Stimulated activated CD4-positive, alpha-beta T cell treated with anti-CD3 and anti-CD28 coated beads, Interleukin-4, amount 100 ng/mL, for 48 hours (primary cell): ENCODE results near the gene TMPRSS11D.

ENCODE experiments used
- DNase-seq, 2 donors: peaks; one replicate each; pipeline ENCODE4 v3.0.0-alpha.2; 2020; ENCODE audit warnings: low read depth in 2 of 2

TMPRSS11D gene, protein sequence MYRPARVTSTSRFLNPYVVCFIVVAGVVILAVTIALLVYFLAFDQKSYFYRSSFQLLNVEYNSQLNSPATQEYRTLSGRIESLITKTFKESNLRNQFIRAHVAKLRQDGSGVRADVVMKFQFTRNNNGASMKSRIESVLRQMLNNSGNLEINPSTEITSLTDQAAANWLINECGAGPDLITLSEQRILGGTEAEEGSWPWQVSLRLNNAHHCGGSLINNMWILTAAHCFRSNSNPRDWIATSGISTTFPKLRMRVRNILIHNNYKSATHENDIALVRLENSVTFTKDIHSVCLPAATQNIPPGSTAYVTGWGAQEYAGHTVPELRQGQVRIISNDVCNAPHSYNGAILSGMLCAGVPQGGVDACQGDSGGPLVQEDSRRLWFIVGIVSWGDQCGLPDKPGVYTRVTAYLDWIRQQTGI

DNA sequence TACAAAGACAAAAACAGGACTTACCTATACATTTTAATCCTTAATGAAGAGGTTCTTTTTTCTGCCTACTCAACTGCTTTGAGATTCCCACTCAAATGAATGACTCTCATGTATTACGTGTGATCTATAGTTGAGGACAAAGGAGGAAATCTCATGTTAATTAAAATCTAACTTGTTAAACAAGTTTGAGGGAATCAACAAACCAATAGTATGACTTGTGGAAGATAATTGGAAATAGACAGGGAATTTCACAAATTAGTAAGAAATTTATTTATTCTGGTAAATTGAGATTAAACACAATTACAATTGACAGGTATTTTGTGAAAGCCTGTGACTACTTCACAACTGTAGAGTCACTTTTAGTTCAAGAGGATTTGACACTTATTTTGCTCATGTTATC lies at the start of gene TMPRSS11D:
Gene TMPRSS11D (minus strand): TSS at position 101 of the 400 bp plus-strand sequence. CDS start 69 bp downstream, at position 32.
- no peak for DNase-seq

DNA sequence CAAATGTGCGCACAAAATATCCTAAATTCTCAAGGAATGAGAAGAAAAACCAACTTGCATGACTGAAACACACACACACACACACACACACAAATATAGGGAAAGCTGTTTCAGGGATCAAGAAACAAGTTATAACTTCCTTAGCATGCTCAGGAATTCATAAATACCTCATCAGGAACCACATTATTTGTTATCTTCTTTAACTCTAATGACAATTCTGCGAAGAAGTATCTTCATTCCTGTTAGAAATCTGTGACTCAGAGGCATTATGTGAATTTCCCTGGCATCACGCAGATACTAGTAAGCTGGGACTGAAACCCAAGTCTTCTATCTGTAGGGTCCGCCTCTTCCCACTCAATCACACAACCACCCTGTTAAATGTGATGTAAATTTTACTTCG lies 49.2 kb upstream of the TMPRSS11D start:
- DNase-seq, result no peak

DNA sequence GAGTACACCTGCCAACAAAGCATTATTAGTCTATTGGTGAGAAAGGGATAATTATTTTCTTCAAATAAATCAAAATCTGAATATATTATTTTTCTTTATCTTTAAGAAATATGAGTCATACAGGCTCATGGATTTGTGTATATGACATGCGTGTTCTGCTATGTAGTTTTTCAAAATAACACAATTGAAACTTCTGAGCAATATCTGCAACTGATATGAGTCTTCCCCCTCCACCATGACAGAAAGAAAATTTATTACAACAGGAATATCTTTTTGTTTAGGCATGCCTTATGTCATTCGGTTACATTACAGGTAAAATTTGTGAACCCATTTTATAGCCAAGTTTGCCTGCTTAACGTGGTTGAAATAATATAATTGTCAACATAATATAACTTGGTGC lies 47.5 kb upstream of the TMPRSS11D start:
- no peak for DNase-seq

DNA sequence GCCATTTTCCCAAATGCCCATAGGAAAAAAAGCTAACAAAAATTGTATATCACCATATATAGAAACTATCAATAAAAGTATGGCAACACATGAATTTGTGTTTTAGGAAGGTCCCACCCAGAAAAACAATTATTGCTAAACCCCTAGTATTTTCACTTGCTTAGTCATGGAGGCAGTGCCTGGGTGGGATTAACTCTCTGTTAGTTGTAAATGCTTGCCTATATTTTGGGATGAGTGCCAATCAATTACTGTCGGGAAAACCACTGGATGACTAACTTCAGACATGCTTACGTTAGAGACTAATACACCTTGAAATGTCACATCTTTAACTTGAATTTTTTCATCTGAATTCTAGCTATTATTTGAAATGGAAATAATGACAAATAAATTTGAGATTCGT lies 45.6 kb upstream of the TMPRSS11D start:
- no peak for DNase-seq

DNA sequence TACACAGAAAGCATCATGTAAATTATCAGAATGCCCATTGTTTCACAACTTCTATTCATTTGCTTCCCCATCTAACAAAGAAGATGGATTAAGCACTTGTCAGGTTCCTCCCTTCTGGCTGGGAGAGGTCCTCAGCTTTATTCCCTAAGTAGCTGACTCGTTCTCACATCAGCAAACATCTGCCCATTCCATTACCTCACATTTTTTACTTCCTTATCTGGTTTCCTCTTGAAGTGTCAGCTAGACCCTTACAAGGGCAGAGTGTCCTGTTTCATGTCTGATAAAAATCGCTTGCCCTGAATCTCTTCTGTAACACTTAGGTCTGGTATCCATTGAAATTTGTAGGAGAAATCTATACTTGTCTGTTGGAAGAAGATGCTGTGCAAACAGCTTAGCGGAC lies 44.7 kb upstream of the TMPRSS11D start:
- no peak for DNase-seq

DNA sequence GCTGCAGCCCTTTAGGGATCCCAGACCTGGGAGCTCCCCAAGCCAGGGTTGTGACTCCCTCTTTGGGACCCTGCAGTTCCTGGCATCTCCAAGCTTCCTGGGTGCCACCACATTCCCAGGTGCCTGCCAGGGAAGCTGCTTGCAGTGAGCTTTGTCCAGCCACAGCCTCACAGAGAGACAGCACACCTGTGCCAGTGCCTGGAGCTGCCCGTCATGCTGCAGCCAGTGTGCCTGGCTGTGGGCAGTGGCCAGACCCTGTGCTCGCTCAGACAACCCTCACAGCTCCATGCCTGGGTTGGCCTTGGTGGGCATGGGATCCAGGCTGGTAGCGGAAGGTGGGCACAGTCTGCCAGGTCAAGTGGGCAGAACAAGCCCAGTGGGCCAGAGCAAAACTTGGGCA lies 43.4 kb upstream of the TMPRSS11D start:
- DNase-seq, result no peak

DNA sequence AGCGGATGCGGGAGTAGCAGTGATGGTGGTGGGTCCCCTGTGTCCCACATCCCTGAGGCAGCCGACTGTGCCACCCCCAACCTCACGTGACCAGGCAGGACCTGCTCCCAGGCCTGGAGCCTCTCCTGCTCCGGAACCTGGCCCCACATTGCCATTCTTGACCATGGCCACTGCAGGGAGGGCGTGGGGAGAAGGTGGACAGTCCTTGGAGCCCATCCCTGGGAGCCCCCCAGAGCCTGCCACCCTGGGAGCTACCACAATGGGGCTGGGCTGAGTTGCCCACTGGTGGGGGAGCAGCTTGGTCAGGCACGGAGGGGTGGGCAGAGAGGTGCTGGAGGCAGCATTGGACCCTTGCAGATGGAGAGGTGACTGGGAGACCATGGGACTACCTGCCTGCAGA lies 42.7 kb upstream of the TMPRSS11D start:
- no peak for DNase-seq

DNA sequence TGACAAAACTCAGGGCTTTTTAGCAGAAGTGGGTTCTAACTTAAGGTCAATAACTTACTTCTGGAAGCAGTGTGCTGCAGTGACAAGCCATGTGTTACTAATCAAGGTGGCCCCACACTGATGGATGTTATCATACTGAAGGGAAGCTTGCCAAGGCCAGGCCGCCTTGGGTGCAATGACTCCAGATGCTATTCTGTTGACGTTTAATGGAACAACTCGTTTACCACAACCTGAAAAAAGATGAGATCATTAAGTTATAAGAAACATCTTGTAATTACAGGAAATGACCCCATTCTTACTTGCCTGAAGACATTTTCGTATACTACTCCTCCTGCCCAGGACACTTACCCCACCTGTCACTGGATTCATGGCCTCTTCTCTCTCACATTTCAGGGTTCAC lies 38.9 kb upstream of the TMPRSS11D start:
- no peak for DNase-seq

DNA sequence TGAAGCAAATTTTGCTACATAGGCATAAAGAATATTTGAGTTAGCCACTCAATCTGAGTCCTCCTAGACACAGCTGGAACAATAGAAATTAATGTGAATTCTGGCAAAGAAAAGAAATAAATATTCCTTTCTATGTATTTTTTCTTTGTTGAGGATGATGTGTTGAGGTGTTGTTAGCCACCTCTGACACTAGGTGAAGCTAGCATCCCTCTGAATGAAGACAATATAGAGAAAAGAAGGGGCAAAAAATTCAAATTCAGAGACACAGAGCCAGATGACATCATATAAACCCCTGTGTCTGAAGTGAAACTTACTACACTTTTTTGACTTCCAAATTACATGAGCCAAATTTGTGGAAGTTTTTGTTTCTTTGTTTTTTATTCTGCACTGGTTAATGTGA lies 34.6 kb upstream of the TMPRSS11D start:
- DNase-seq, result no peak

DNA sequence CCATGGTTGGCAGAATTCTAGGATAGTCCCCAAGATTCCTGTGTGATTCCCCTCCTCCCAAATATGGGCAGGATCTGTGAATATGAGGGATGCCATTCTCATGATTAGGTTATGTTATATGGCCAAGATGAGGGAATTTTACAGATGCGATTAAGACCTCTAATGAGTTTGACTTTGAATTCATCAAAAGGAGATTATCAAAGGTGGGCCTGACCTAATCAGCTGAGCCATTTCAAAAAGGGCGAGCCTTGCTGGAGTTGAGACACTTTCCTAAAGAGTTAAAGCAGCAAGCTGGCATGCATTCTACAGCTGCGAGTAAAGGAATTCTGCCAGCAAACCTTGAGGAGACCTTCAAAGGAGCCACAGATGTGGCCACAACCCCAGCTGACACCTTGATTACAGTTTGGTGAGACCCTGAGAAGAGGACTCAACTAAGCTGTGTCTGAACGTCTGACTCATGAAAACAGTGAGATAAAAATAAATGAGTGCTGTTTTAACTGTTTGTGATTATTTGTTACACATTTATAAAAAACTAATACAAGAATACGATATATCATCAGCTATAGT lies 31.7 kb upstream of the TMPRSS11D start:
- no peak for DNase-seq

DNA sequence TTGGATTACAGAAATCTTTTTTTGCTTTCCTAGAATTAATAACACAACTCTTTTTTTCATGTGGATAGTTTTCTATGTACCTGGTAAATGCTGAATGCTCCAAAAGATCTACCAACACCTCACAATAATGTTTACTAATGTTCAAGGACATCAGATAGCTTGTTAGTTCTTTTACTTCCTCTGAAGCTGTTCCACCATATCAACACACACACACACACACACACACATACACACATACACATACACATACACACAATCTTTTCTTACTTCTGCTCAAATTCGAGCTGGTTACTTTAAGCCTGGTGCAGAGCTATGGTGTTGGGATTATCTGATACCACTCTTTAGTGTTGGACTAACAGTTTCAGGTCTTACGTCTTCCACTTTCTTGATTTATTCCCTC lies 28.3 kb upstream of the TMPRSS11D start:
- no peak for DNase-seq

DNA sequence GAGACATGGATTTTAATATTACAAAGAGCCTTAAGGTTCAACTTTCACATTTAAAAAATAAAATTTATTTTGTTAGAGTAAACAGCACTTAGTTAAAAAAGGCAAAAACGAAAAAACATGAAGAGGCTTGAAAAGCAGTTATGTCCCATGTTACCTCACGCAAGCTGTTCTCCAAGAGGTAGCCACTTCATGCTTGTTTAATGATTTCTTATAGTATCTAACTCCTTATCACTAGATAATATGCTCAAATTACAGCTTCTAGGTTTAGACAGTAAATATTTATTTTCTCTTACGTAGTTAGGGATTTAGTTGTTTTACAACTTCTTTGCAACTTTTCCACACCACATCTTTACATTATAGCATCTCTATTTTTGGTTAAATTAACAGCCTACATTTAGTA lies 27.8 kb upstream of the TMPRSS11D start:
- DNase-seq, result no peak

DNA sequence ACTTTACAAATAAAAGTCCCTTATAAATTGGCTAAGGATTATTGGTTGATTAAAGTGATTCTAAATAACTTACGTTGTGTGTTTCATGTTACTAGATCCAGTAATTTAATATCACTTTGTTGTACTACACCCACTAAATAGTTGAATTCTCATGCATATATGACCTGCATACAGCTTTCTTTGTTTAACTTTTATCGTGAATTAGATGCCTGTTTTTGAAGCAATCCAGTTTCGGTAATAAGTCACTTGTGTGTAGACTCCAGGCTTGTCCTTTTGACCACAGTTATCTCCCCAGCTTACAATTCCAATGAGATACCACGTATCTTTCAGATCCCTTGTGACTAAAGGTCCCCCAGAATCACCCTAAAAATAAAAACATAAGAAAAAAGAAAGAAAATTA lies 27.3 kb upstream of the TMPRSS11D start:
- DNase-seq, result no peak

DNA sequence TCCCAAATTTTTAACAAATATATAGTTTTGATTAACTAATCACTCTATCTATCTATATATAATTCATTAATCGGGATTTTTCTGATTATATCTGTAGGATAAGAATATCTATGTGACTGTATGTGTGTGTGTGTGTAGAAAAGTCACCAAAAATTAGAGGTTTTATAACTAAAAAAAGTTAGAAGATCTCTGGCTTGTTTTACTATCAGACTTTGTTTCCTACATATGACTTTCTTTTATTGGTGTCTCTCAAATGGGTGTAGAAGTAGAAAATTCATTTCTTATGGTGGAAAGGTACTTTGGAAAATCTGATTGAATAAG lies 26.7 kb upstream of the TMPRSS11D start:
- DNase-seq, result no peak

DNA sequence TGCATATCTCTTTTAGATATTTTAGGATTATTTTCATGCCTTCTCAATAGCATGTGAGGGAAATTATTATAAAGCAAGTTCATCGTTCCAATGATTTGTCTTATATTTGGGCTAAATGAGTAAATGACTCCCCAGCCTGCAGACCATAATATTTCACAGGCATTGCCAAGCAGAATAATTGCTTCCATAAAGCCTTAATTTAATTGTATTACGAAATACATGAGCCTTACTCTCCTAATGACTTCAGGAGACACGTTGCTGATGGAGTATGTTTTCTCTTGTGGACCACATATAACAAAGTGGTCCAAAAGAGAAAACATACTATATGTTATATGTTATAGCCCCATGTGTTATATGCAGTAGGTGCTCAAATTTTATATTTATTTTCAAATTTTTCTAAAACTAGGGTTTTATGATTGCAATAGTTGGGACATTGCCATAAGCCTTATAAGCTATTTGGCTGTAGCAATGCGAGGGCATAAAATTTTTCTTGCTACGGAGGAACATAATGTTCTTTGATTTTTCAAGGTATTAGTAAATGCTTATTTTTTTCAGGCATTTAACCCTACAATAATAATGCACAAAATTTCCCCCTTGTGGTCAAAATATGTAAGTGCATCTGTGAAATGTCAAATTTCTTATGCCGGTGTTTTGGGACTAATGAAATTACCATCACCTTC lies 26.2 kb upstream of the TMPRSS11D start:
- no peak for DNase-seq

DNA sequence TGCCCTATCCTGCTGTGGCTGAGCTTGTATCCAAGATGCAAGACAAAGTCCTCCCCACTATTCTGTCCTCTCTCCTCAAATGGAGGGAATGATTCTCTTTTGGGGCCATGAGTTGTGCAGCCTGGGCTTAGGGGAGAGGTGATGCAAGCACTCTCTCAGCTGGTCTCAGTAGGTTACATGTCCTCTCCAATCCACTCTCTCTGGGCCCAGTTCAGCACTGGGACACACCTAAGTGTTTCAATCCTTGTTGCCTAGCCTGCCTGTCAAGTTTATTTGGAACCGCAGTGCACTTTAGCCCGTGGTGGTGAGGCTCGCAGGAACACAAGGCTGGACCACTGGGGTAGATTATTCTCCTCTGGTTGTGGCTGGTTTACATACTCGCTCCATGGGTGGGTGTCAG lies 23.8 kb upstream of the TMPRSS11D start:
- no peak for DNase-seq

DNA sequence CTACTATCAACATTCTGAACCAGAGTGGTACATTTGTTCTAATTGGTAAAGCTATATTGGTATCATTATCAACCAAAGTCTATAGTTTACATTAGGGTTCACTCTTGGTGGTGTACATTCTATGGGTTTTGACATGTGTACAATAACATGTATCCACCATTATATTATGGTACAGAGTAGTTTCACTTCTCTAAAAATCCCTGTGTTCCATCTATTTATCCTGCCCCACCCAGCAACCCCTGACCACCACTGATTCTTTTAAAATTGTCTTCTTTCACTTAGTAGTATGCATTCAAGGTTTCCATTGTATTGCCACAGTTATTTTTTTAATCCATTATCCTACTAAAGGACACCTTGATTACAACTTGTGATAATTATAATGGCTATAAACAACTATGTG lies 15.3 kb upstream of the TMPRSS11D start:
- DNase-seq, result no peak

DNA sequence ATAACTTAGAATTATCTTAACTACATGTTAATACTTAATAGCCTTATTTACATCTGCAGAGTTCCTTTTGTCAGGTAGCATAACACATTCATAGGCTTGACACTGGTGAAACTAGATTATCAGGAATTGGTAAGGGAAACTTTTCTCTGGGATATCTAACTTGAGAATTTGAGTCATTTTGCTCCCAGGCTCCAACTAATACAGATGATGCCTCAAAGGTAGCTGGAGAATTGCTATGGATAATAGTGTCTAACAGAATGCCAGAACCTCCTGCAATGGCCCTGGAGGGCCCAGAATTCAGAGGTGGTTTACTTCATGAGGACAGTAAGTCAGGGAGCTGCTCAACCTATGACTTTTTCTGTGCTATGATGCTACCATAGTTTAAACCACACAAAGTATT lies 13.9 kb upstream of the TMPRSS11D start:
- no peak for DNase-seq

DNA sequence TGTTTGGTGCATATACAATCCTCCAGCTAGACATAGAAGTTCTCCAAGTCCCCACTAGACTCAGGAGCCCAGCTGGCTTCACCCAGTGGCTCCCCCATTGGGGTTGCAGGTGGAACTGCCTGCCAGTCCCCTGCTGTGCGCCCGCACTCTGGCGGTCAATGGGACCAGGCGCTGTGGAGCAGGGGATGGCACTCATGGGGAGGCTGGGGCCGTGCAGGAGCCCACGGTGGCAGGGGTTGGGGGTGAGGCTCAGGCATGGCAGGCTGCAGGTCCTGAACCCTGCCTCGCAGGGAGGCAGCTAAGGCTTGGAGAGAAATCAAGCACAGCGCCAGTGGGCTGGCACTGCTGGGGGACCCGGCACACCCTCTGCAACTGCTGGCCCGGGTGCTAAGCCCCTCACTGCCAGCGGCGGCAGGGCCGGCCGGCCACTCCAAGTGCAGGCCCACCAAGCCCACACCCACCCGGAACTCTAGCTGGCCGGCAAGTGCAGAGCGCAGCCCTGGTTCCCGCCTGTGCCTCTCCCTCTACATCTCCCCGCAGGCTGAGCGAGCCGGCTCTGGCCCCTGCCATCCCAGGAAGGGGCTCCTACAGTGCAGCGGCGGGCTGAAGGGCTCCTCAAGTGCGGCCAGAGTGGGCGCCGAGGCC lies 12.7 kb upstream of the TMPRSS11D start:
- no peak for DNase-seq

DNA sequence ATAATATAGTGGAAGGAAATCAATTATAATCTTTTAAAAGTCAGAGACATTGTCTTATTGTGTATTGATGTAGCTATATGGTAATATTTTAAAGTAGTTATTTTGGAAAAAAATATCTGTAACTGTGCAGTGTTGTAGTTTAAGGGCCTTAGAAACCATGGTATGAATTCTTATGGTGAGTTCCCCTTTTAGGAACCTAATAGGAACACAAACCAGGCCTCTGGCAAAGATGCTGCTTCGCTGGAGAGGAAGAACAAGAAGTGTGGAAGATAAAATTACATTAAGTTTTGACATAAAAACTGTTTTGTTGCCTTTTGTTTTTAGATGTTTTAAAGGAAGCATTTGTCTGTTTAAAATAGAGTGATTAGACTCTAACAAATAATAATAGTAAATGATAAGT lies 10.9 kb upstream of the TMPRSS11D start:
- DNase-seq, result no peak

DNA sequence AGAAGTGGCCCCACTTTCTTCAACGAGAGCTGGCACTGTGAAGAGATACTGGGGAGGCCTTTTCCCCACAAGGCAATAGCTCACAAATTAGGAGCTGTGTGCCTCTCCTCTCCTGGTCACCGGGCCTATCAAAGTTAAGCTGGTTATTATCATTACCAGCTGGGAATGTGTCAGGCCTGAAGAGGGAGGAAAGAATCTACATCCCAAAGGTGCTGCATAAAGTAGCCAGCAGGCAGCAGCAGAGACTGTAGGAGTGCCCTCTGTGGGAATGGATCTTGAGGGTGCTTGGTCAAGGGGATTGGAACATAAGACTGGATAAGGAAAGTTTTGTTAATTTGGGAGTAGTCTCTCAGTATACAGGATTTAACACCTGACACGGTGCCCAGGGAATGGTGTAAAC lies 9.1 kb upstream of the TMPRSS11D start:
- no peak for DNase-seq

DNA sequence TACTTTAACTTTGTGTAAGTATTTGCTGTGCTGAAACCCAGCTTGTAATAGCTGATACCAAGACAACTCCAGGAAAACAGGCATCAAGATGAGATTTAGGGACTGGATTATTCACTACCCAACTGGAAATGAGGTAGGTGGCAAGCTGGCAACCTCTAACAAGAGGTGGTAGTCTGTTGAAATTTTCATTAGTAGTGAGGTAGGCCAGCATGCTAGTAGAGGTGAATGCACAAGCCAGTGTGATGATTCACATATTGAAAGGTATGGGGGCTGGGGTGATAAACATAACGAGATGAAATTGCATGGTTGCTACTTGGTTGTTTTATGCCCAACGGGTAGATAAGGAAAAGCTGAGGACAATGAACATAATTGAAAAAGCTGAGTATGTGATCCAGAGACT lies 8.5 kb upstream of the TMPRSS11D start:
- no peak for DNase-seq

DNA sequence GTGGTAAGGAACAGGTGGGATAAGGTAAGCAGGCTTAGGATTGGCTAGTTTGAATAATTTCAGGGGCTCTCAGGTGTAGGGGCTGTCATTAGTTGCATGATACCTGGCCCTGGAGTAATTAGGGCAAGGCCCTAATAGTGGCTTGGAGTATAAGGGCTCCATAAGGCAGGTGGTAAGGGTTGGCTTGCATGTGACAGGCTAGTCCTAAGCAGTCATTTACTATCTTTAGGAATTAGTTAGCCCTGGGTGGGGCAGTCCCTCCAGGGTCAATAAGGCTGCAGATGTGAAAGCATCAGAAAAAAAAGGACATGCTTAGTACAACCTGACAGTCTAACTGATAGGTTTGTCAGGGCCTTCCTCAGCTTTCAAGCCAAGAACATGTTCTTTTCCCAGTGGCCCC lies 7.8 kb upstream of the TMPRSS11D start:
- no peak for DNase-seq
